Stimulated activated effector memory CD8-positive, alpha-beta T cell treated with anti-CD3 and anti-CD28 coated beads, Interleukin-12 subunit alpha, Interleukin-12 subunit beta, amount 100 ng/mL, for 72 hours (primary cell): ENCODE results near the gene DGAT2L6.
A peak's percentile ranks its signal among the peaks of the same experiment; 100 is the strongest.
"Not testable (repeated sequence)": the region's sequence is repeated elsewhere in the genome, so short reads cannot be mapped to it uniquely, and the experiment has no call there.

Experiments used
- ATAC-seq: fragments of 150-1000 bp; cut with Tn5 transposase; 2 replicates; pipeline ENCODE4 v1.10.0; 2021
- DNase-seq, 2 donors: peaks; one replicate each; pipeline ENCODE4 v3.0.0; 2021 to 2022; ENCODE audit warnings: low spot score in 2 of 2
- H3K27ac Mint-ChIP-seq: one replicate; pipeline ENCODE4 v1.8.0; 2022; ENCODE audit warnings: mild to moderate bottlenecking, mixed read lengths
- H3K36me3 Mint-ChIP-seq: one replicate; pipeline ENCODE4 v1.8.0; 2022; ENCODE audit warnings: mild to moderate bottlenecking, mixed read lengths
- H3K4me1 Mint-ChIP-seq: one replicate; pipeline ENCODE4 v1.8.0; 2022; ENCODE audit warnings: mixed read lengths
- H3K4me3 Mint-ChIP-seq: one replicate; pipeline ENCODE4 v1.8.0; 2022; ENCODE audit warnings: mild to moderate bottlenecking, mixed read lengths
- H3K9me3 Mint-ChIP-seq: one replicate; pipeline ENCODE4 v1.8.0; 2022; ENCODE audit warnings: mixed read lengths

The DGAT2L6 gene

GRCh38 chrX:70172221-70172620, 5.1 kb upstream of the DGAT2L6 start:
- DNase-seq, result no peak
- H3K9me3 Mint-ChIP-seq, result no peaks in the 10 kb centered on the region
- peaks cover 8% of the 10 kb centered on the region for H3K4me1 Mint-ChIP-seq
- H3K27ac Mint-ChIP-seq, result no peak overlapping the region
- no peak for ATAC-seq
- H3K4me3 Mint-ChIP-seq, result no peak overlapping the region
- H3K36me3 Mint-ChIP-seq, result peaks cover under 1% of the 10 kb centered on the region

DNA sequence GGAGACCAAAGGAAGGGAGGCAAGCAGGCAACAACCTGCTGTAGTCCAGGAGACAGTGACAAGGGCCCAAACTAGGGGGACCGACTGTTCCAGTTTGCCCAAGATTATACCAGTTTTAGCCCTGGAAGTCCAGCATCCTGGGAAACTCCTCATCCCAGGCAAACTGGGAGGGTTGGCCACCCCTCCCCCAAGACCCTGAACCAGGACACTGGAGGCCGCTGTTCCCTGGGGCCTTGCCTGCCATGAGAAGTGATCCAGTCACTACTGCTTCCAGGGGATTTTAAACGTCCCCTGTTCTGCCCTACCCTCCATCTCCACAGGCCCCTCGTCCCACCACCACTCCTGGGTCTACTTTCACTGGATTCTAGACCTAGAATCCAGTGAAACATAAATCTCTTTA, 4.3 kb upstream of the DGAT2L6 start:
- DNase-seq (no peak), ATAC-seq (no peak)
- Mint-ChIP-seq H3K27ac (no peak overlapping the region), H3K4me1 (peaks cover 8% of the 10 kb centered on the region), H3K9me3 (no peaks in the 10 kb centered on the region), H3K36me3 (no peaks in the 10 kb centered on the region), H3K4me3 (no peak overlapping the region)

DNA sequence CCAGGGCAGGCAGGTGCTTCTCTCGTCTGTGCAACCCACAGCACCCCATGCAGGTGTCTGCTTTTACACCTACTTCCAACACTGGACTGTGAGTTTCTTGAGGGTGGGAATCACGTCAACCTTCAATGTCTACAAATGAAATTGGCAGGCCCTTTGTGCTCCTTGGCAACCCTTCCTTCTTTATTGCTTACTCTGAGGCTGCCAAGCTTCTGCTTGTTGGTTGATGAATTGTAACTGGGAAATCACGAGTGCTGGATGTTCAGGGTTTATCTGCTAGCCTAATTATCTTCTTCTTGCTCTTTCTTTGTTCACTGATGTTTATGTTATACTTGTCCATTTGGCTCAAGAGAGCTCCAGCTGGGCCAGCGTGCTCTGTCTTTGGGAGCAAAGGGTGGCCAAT, 2.5 kb upstream of the DGAT2L6 start:
- peaks cover 8% of the 10 kb centered on the region for H3K4me1 Mint-ChIP-seq
- no peaks in the 10 kb centered on the region for H3K9me3 Mint-ChIP-seq
- no peak overlapping the region for H3K4me3 Mint-ChIP-seq
- no peaks in the 10 kb centered on the region for H3K36me3 Mint-ChIP-seq
- DNase-seq (no peak), ATAC-seq (no peak)
- no peak overlapping the region for H3K27ac Mint-ChIP-seq

- Mint-ChIP-seq H3K9me3 (no peaks in the 10 kb centered on the region), H3K36me3 (no peaks in the 10 kb centered on the region), H3K27ac (no peak overlapping the region), H3K4me1 (peaks cover 8% of the 10 kb centered on the region), H3K4me3 (no peak overlapping the region)
- ATAC-seq, result no peak
- no peak for DNase-seq
Measured at GRCh38 chrX:70175338-70175737, 1.9 kb upstream of the DGAT2L6 start.

GRCh38 chrX:70183091-70183490, 5.8 kb downstream of the DGAT2L6 start:
- ATAC-seq, result no peak
- no peaks in the 10 kb centered on the region for H3K36me3 Mint-ChIP-seq
- H3K4me3 Mint-ChIP-seq, result no peak overlapping the region
- no peaks in the 10 kb centered on the region for H3K9me3 Mint-ChIP-seq
- DNase-seq, result no peak
- no peaks in the 10 kb centered on the region for H3K4me1 Mint-ChIP-seq
- H3K27ac Mint-ChIP-seq, result no peak overlapping the region

- ATAC-seq, result no peak
- H3K4me3 Mint-ChIP-seq, result no peak overlapping the region
Measured at GRCh38 chrX:70190225-70190624, 12.9 kb downstream of the DGAT2L6 start.

GRCh38 chrX:70196961-70197720, 19.9 kb downstream of the DGAT2L6 start:
- Mint-ChIP-seq H3K27ac (no peak overlapping the region), H3K4me1 (peaks cover 12% of the 10 kb centered on the region), H3K4me3 (no peak overlapping the region), H3K9me3 (no peaks in the 10 kb centered on the region), H3K36me3 (no peaks in the 10 kb centered on the region)
- peak; percentile 45 to 73 for DNase-seq
- peak; percentile 79 for ATAC-seq

More at GRCh38 chrX:70190225-70190624, 12.9 kb downstream of the DGAT2L6 start:
- no peaks in the 10 kb centered on the region for H3K36me3 Mint-ChIP-seq
- no peaks in the 10 kb centered on the region for H3K4me1 Mint-ChIP-seq
- H3K9me3 Mint-ChIP-seq, result peaks cover 6% of the 10 kb centered on the region
- H3K27ac Mint-ChIP-seq, result no peak overlapping the region
- DNase-seq, result no peak

- no peaks in the 10 kb centered on the region for H3K9me3 Mint-ChIP-seq
- DNase-seq (no peak), ATAC-seq (no peak)
- no peak overlapping the region for H3K4me3 Mint-ChIP-seq
- H3K36me3 Mint-ChIP-seq, result no peaks in the 10 kb centered on the region
- peaks cover 12% of the 10 kb centered on the region for H3K4me1 Mint-ChIP-seq
- no peak overlapping the region for H3K27ac Mint-ChIP-seq
Measured at GRCh38 chrX:70201732-70202131, 24.4 kb downstream of the DGAT2L6 start.

- no peak overlapping the region for H3K4me3 Mint-ChIP-seq
- no peak for DNase-seq
Measured at GRCh38 chrX:70208479-70208878, 31.2 kb downstream of the DGAT2L6 start.

GRCh38 chrX:70209570-70209969, 32.3 kb downstream of the DGAT2L6 start:
- not testable (repeated sequence) for H3K4me3 Mint-ChIP-seq, H3K4me1 Mint-ChIP-seq, ATAC-seq, DNase-seq, H3K36me3 Mint-ChIP-seq, H3K9me3 Mint-ChIP-seq, H3K27ac Mint-ChIP-seq

More at GRCh38 chrX:70208479-70208878, 31.2 kb downstream of the DGAT2L6 start:
- Mint-ChIP-seq H3K9me3 (no peaks in the 10 kb centered on the region), H3K36me3 (no peaks in the 10 kb centered on the region), H3K27ac (no peak overlapping the region), H3K4me1 (no peaks in the 10 kb centered on the region)
- ATAC-seq, result no peak

DNA sequence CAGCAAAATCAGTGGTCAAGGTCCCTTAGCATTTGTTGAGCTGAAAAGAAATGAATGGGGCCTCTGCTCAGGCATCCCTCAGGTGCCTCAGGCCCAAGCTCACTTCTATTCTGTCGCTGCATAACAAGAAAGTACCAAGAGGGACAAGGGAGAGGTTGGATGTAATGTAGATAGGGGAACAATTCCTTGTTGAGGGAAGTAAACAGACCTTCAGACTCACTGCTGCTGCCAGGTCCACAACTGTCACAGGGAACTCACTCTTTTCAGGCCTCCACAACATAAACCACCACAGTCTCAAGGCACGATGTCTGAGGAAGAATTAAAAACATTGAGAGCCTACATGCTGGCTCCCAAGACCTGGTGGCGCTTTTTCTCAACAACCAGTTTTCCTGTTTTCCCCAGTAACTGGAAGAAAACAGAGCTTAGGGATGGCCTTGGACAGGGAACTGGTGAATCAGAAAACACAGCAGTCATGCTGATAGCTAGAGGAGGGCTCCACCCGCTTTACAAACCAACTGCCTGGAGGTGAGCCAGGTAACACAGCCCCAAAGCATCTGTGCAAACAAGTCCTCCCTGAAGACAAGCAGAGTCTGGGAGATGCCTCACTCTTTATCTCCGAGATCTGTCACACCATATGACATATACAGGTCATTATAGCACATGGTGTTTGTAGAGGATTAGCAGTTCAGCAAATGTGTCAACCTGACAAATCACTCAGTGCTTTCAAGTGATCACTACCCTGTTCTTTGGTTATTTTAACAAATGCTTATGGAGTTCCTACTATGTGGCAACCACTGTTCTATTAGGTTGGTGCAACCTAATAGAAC, 42.9 kb downstream of the DGAT2L6 start:
- no peaks in the 10 kb centered on the region for H3K9me3 Mint-ChIP-seq
- no peak overlapping the region for H3K27ac Mint-ChIP-seq
- H3K4me3 Mint-ChIP-seq, result no peak overlapping the region
- DNase-seq, result no peak
- H3K4me1 Mint-ChIP-seq, result no peaks in the 10 kb centered on the region
- ATAC-seq, result no peak
- no peaks in the 10 kb centered on the region for H3K36me3 Mint-ChIP-seq

DNA sequence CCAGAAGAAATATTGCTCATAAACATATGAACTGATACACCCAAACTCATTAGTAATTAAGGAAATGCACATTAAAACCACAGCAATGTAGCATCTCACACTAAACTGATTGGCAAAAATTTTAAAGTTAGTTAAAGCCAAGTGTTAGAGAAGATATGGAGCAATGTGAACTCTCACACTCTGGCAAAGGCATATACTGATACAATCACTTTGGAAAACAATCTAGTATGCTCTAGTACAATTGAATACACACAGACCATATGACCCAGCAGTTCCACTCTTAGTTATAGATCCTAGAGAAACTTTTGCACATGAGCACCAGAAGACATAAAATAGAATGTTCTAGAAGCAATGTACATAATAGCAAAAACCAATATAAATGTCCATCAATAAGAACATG, 48.8 kb downstream of the DGAT2L6 start:
- Mint-ChIP-seq H3K4me1 (no peaks in the 10 kb centered on the region), H3K27ac (no peak overlapping the region), H3K9me3 (no peaks in the 10 kb centered on the region), H3K4me3 (no peak overlapping the region), H3K36me3 (no peaks in the 10 kb centered on the region)
- DNase-seq (no peak), ATAC-seq (no peak)

DNA sequence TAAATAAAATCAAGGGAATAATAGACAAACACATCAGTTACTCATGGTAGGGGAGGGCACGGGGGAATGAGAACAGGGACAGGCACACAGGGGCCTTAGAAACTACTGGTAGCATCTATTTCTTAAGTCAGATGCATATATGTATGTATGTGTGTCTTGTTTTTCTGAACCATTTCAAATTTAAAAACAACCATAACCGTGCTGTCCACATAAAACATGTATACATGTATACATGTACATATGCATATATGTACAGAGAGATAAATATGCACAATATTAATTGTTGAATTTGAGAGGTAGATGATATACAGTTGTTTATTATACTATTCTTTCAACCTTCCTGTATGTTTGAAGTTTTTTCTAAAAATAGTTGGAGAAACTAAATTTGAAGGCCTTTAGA, 49.4 kb downstream of the DGAT2L6 start:
- ATAC-seq (no peak), DNase-seq (no peak)
- Mint-ChIP-seq H3K36me3 (no peaks in the 10 kb centered on the region), H3K4me3 (no peak overlapping the region), H3K4me1 (no peaks in the 10 kb centered on the region), H3K9me3 (no peaks in the 10 kb centered on the region), H3K27ac (no peak overlapping the region)

DNA sequence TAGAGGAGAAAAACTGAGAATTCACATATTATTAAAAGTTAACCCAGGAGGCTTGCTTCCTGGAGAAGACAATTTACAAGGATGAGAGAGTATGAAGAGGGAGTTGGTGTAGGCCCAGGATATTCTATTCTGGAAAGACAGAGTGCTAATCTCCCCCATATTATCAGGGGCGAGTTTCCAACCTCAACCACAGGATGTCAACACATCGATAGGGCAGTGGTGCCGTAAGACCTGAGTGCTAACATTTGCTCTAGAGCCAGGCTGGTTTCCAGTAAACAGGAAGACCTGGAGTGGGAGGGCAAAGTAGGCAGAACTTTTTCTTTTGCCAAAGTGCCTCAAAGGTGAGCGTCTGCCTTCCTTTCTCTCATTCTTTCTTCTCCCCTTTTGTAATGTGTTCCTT, 54.4 kb downstream of the DGAT2L6 start:
- DNase-seq, result no peak
- no peak for ATAC-seq
- Mint-ChIP-seq H3K36me3 (no peaks in the 10 kb centered on the region), H3K4me1 (no peaks in the 10 kb centered on the region), H3K9me3 (no peaks in the 10 kb centered on the region), H3K27ac (no peak overlapping the region), H3K4me3 (no peak overlapping the region)

DNA sequence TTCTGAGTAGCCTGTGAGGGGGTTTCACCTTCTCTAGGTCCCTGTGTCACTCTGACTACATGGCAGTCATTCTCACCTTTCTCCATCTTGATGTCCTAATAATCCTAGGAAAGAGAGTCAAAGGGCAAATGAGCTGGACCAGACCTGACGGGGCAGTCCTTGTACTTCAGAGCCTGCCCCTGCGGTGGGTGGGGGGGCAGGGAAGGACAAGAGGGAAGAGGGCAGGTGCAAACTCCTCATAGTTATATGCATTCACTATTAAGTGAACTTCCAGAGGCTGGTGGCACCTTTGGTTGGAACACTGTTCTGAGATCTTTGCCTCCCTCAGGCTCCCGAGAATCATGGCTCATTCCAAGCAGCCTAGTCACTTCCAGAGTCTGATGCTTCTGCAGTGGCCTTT, 57.1 kb downstream of the DGAT2L6 start, which contains the start of gene AWAT1:
AWAT1 (plus strand) TSS at position 301 of the 400 bp plus-strand sequence; CDS start at position 342, 41 bp downstream.
- DNase-seq (no peak), ATAC-seq (no peak)
- Mint-ChIP-seq H3K9me3 (no peaks in the 10 kb centered on the region), H3K4me1 (no peaks in the 10 kb centered on the region), H3K4me3 (no peak within 1 kb of the TSS), H3K27ac (no peak within 1 kb of the TSS), H3K36me3 (no peaks in the 10 kb centered on the region)

DNA sequence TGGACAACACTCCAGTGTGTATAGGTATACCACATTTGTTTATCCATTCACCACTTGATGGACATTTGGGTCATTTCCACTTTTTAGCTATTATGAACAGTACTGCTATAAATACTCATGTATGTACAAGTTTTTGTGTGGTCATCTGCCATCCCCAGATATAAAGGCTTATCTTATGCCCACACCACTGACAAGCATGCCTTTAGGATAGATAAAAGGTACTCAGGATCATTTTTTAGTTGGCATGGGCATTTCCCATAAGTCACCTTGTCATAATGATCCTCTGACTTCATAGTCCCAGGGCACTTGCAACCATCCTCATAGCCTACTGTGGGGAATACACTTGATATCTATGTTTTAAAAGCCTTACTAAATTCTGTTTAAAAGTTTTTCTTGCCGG, 63.5 kb downstream of the DGAT2L6 start:
- ATAC-seq (no peak), DNase-seq (no peak)
- H3K4me1 Mint-ChIP-seq, result no peaks in the 10 kb centered on the region
- H3K4me3 Mint-ChIP-seq, result no peak overlapping the region
- H3K9me3 Mint-ChIP-seq, result no peaks in the 10 kb centered on the region
- H3K27ac Mint-ChIP-seq, result no peak overlapping the region
- no peaks in the 10 kb centered on the region for H3K36me3 Mint-ChIP-seq
